CD4-positive, alpha-beta memory T cell (primary cell): ENCODE measurements around the gene ARHGEF4. TPM values are rescaled to one million over a fixed set of nuclear protein-coding genes. Genes with fewer than 3 reads are reported as not detected.
"Not testable (repeated sequence)": the region's sequence is repeated elsewhere in the genome, so short reads cannot be mapped to it uniquely, and the experiment has no call there.

Experiments used
- CTCF ChIA-PET: fragments of 350-600 bp; sonication (Branson Sonifier 250); formaldehyde crosslinking; loops from one replicate; lab custom pipeline; 2021; ENCODE audit warnings: inconsistent platforms; ENCODE audit not compliant: partially characterized antibody; lab: Charles Lee
- POLR2A ChIA-PET: fragments of 350-600 bp; sonication (Branson Sonifier 250); formaldehyde crosslinking; loops from one replicate; lab custom pipeline; 2021; ENCODE audit not compliant: partially characterized antibody; lab: Charles Lee
- DNase-seq, 5 donors: peaks; one replicate each; pipeline versions ENCODE4 v3.0.0 to v3.0.0-alpha.2; 2020 to 2022; ENCODE audit warnings: mixed read lengths in 1 of 5
- H3K27ac ChIP-seq: one replicate; pipeline ENCODE4 v1.7.0; 2013; ENCODE audit warnings: low read depth, low read length
- H3K27me3 ChIP-seq: 2 replicates; pipeline ENCODE4 v1.7.0; 2013; ENCODE audit warnings: mild to moderate bottlenecking, low read length, moderate library complexity; ENCODE audit not compliant: insufficient read depth
- H3K36me3 ChIP-seq: 2 replicates; pipeline ENCODE4 v1.7.0; 2013; ENCODE audit warnings: mild to moderate bottlenecking, low read length, moderate library complexity; ENCODE audit not compliant: insufficient read depth
- H3K4me1 ChIP-seq: 2 replicates; pipeline ENCODE4 v1.7.0; 2013; ENCODE audit warnings: mild to moderate bottlenecking, low read length, moderate library complexity; ENCODE audit not compliant: insufficient read depth
- H3K4me3 ChIP-seq, 2 donors: one replicate each; pipeline ENCODE4 v1.7.0; 2013; ENCODE audit warnings: low read length in 2 of 2, mild to moderate bottlenecking in 1 of 2
- H3K9me3 ChIP-seq, 2 donors: one replicate each; pipeline ENCODE4 v1.7.0; 2013; ENCODE audit warnings: low read length in 2 of 2, control low read depth in 1 of 2; ENCODE audit not compliant: control insufficient read depth in 1 of 2
- H3K27ac Mint-ChIP-seq, 7 donors: one replicate each; pipeline ENCODE4 v1.8.0; 2020 to 2021; ENCODE audit warnings: mixed read lengths in 7 of 7, mild to moderate bottlenecking in 6 of 7, inconsistent platforms in 3 of 7, moderate library complexity in 3 of 7
- H3K27me3 Mint-ChIP-seq, 2 donors: one replicate each; pipeline ENCODE4 v1.8.0; 2020 to 2021; ENCODE audit warnings: mixed read lengths in 2 of 2
- H3K36me3 Mint-ChIP-seq, 2 donors: one replicate each; pipeline ENCODE4 v1.8.0; 2020 to 2021; ENCODE audit warnings: mixed read lengths in 2 of 2, inconsistent platforms in 1 of 2, mild to moderate bottlenecking in 1 of 2
- H3K4me1 Mint-ChIP-seq, 4 donors: one replicate each; pipeline ENCODE4 v1.8.0; 2020 to 2021; ENCODE audit warnings: mixed read lengths in 4 of 4, mild to moderate bottlenecking in 1 of 4
- H3K4me3 Mint-ChIP-seq, 8 donors: one replicate each; pipeline ENCODE4 v1.8.0; 2020 to 2021; ENCODE audit warnings: mixed read lengths in 8 of 8, mild to moderate bottlenecking in 7 of 8, moderate library complexity in 6 of 8, inconsistent platforms in 3 of 8
- H3K9me3 Mint-ChIP-seq, 8 donors: one replicate each; pipeline ENCODE4 v1.8.0; 2020 to 2021; ENCODE audit warnings: mixed read lengths in 8 of 8, mild to moderate bottlenecking in 5 of 8, inconsistent platforms in 3 of 8, moderate library complexity in 1 of 8
- intact Hi-C: fragments of 100-400 bp; cut with micrococcal nuclease; formaldehyde crosslinking; loops from one replicate; pipeline ENCODE4 v1.15.1; 2023
- polyA plus RNA-seq, 2 donors: library from polyadenylated mRNA; unstranded; fragments of 300-500 nt; fragmentation: Illumina TruSeq; gene quantifications; one replicate each; pipeline ENCODE4 v1.2.3, GENCODE V29; 2021
- total RNA-seq, 2 experiments: library from RNA; stranded (reverse); gene quantifications; one replicate each; pipeline ENCODE4 v1.2.3, GENCODE V29; 2021

ARHGEF4 gene
- total and polyA plus RNA-seq, 4 experiments from 2014 or later, result 1.4 to 2.6 (median 2.1) TPM

GRCh38 chr2:130898553-130898952 is 61.8 kb downstream of the ARHGEF4 start:
- H3K4me1 ChIP-seq, result no peaks in the 10 kb centered on the region
- no peaks in the 10 kb centered on the region for H3K4me1 Mint-ChIP-seq
- H3K27ac ChIP-seq, result no peak overlapping the region
- H3K36me3 Mint-ChIP-seq, result no peaks in the 10 kb centered on the region
- no peaks in the 10 kb centered on the region for H3K36me3 ChIP-seq
- no peak overlapping the region for H3K4me3 ChIP-seq
- peaks cover 0 to 2% (median 0%) of the 10 kb centered on the region in 8 donors for H3K9me3 Mint-ChIP-seq
- intact Hi-C loops, result no loop called here
- H3K9me3 ChIP-seq, result no peaks in the 10 kb centered on the region
- H3K27me3 ChIP-seq, result no peaks in the 10 kb centered on the region
- ChIA-PET CTCF (no interaction called here), POLR2A (no interaction called here)
- no peak for DNase-seq
- no peak overlapping the region for H3K27ac Mint-ChIP-seq
- H3K4me3 Mint-ChIP-seq, result no peak overlapping the region
- peaks cover 0 to 22% of the 10 kb centered on the region in 2 donors for H3K27me3 Mint-ChIP-seq

DNA sequence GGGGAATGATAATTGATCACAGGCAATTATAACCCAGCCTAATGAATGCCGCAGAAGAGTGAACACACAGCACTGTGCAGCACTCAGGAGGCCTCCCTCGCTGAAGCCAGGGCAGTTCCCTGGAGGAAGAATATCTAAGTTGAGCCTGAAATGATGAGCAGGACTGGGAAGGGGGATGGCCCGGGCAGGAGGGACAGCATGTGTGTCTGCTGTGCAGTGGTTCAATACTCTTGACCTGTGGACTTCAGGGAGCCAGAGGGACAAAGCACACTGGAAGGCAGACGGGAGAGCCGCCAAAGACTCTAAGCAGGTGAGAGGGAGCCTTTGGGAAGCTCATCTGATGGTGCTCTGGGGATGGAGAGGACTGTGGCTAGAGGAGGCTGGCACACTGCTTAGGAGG is 62.6 kb downstream of the ARHGEF4 start:
- Histone ChIP-seq H3K27ac (no peak overlapping the region), H3K9me3 (no peaks in the 10 kb centered on the region), H3K27me3 (no peaks in the 10 kb centered on the region), H3K36me3 (no peaks in the 10 kb centered on the region), H3K4me3 (no peak overlapping the region), H3K4me1 (no peaks in the 10 kb centered on the region)
- H3K36me3 Mint-ChIP-seq, result no peaks in the 10 kb centered on the region
- H3K4me3 Mint-ChIP-seq, result no peak overlapping the region
- no peak overlapping the region for H3K27ac Mint-ChIP-seq
- ChIA-PET CTCF (no interaction called here), POLR2A (no interaction called here)
- peaks cover 2 to 19% of the 10 kb centered on the region in 2 donors for H3K27me3 Mint-ChIP-seq
- intact Hi-C loops, result no loop called here
- no peak for DNase-seq
- H3K4me1 Mint-ChIP-seq, result no peaks in the 10 kb centered on the region
- H3K9me3 Mint-ChIP-seq, result peaks cover 0 to 2% (median 0%) of the 10 kb centered on the region in 8 donors

DNA sequence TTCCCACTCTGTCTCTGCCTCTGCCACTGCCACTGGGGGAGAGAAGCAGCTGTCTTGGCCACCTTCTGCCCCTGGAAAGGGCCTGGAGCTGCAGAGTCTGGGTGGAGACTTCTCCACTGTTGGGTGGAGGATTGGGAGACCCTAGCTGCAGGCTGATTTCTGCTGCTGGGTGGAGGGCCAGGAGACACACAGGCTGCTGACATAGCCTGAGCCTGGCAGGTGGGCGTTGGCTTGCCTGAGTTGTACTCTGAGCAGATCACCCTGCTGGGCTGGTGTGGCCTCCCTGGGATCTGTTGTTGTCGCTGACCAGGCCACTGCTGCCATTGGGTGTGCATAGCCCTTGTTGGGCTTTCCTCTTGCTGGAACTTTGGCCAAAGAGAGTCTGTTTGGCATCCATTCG is 64.3 kb downstream of the ARHGEF4 start:
- peaks cover 4 to 15% of the 10 kb centered on the region in 2 donors for H3K27me3 Mint-ChIP-seq
- H3K27me3 ChIP-seq, result no peaks in the 10 kb centered on the region
- no peak overlapping the region for H3K27ac Mint-ChIP-seq
- no peak overlapping the region for H3K4me3 Mint-ChIP-seq
- no peak overlapping the region for H3K4me3 ChIP-seq
- H3K36me3 Mint-ChIP-seq, result no peaks in the 10 kb centered on the region
- ChIA-PET CTCF (no interaction called here), POLR2A (no interaction called here)
- H3K4me1 Mint-ChIP-seq, result no peaks in the 10 kb centered on the region
- peaks cover 0 to 2% (median 0%) of the 10 kb centered on the region in 8 donors for H3K9me3 Mint-ChIP-seq
- H3K27ac ChIP-seq, result no peak overlapping the region
- H3K9me3 ChIP-seq, result no peaks in the 10 kb centered on the region
- no peaks in the 10 kb centered on the region for H3K4me1 ChIP-seq
- no peaks in the 10 kb centered on the region for H3K36me3 ChIP-seq
- intact Hi-C loops, result no loop called here
- DNase-seq, result no peak

- H3K9me3 ChIP-seq, H3K36me3 ChIP-seq, POLR2A ChIA-PET, H3K36me3 Mint-ChIP-seq, intact Hi-C loops, H3K27me3 ChIP-seq, H3K27ac Mint-ChIP-seq, H3K4me1 ChIP-seq, H3K4me3 ChIP-seq, DNase-seq, H3K9me3 Mint-ChIP-seq, H3K4me1 Mint-ChIP-seq, H3K4me3 Mint-ChIP-seq, H3K27ac ChIP-seq, CTCF ChIA-PET: not testable (repeated sequence)
- H3K27me3 Mint-ChIP-seq, result peaks cover 5 to 18% of the 10 kb centered on the region in 2 donors
Observed at GRCh38 chr2:130901626-130902025, 64.9 kb downstream of the ARHGEF4 start.

DNA sequence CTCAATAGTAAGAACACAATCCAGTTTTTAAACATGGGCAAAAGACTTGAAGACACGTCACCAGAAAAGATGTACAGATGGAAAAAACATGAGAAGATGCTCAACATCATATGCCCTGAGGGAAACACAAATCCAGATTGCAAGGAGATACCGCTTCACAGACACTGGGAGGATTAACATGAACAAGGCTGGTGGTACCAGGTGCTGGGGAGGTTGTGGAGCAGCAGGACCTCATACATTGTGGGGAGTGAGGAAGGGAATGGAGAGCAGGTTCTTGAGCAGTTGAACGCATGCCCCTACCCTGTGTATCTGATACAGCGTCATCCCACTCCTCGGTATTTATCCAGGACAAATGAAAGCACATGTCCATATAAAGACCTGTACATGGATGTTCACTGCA is 72.1 kb downstream of the ARHGEF4 start:
- Mint-ChIP-seq H3K27ac (no peak overlapping the region), H3K9me3 (peaks cover 0 to 5% (median 0%) of the 10 kb centered on the region in 8 donors), H3K27me3 (peaks cover 21 to 25% of the 10 kb centered on the region in 2 donors), H3K4me3 (no peak overlapping the region), H3K36me3 (no peaks in the 10 kb centered on the region), H3K4me1 (no peaks in the 10 kb centered on the region)
- H3K9me3 ChIP-seq, result no peaks in the 10 kb centered on the region
- CTCF ChIA-PET, result no interaction called here
- H3K4me3 ChIP-seq, result no peak overlapping the region
- POLR2A ChIA-PET, result no interaction called here
- DNase-seq, result no peak
- H3K27me3 ChIP-seq, result no peaks in the 10 kb centered on the region
- intact Hi-C loops, result no loop called here
- H3K36me3 ChIP-seq, result no peaks in the 10 kb centered on the region
- no peaks in the 10 kb centered on the region for H3K4me1 ChIP-seq
- no peak overlapping the region for H3K27ac ChIP-seq

- intact Hi-C loops, result no loop called here
- Mint-ChIP-seq H3K9me3 (peaks cover 0 to 5% (median 0%) of the 10 kb centered on the region in 8 donors), H3K27me3 (peaks cover 20 to 31% of the 10 kb centered on the region in 2 donors), H3K4me3 (no peak overlapping the region), H3K36me3 (no peaks in the 10 kb centered on the region), H3K27ac (no peak overlapping the region), H3K4me1 (no peaks in the 10 kb centered on the region)
- ChIA-PET CTCF (no interaction called here), POLR2A (no interaction called here)
- Histone ChIP-seq H3K36me3 (no peaks in the 10 kb centered on the region), H3K4me1 (no peaks in the 10 kb centered on the region), H3K27me3 (no peaks in the 10 kb centered on the region), H3K9me3 (no peaks in the 10 kb centered on the region), H3K27ac (no peak overlapping the region), H3K4me3 (no peak overlapping the region)
- no peak for DNase-seq
Observed at GRCh38 chr2:130910931-130911330, 74.2 kb downstream of the ARHGEF4 start.

- peaks cover 0 to 4% (median 0%) of the 10 kb centered on the region in 8 donors for H3K9me3 Mint-ChIP-seq
- H3K9me3 ChIP-seq, result no peaks in the 10 kb centered on the region
- H3K27me3 Mint-ChIP-seq, result peaks cover 20 to 29% of the 10 kb centered on the region in 2 donors
- DNase-seq, result no peak
- no peak overlapping the region for H3K27ac Mint-ChIP-seq
- H3K4me1 ChIP-seq, result no peaks in the 10 kb centered on the region
- CTCF ChIA-PET, result no interaction called here
- H3K27ac ChIP-seq, result no peak overlapping the region
- H3K4me3 ChIP-seq, result no peak overlapping the region
- intact Hi-C loops, result no loop called here
- no peaks in the 10 kb centered on the region for H3K27me3 ChIP-seq
- no peak overlapping the region for H3K4me3 Mint-ChIP-seq
- no peaks in the 10 kb centered on the region for H3K36me3 ChIP-seq
- POLR2A ChIA-PET, result no interaction called here
- H3K36me3 Mint-ChIP-seq, result no peaks in the 10 kb centered on the region
- no peaks in the 10 kb centered on the region for H3K4me1 Mint-ChIP-seq
Observed at GRCh38 chr2:130911482-130911881, 74.8 kb downstream of the ARHGEF4 start.

- Histone ChIP-seq H3K27me3 (no peaks in the 10 kb centered on the region), H3K4me1 (no peaks in the 10 kb centered on the region), H3K27ac (no peak overlapping the region), H3K4me3 (no peak overlapping the region), H3K36me3 (no peaks in the 10 kb centered on the region), H3K9me3 (no peaks in the 10 kb centered on the region)
- POLR2A ChIA-PET, result no interaction called here
- H3K36me3 Mint-ChIP-seq, result no peaks in the 10 kb centered on the region
- no peak overlapping the region for H3K4me3 Mint-ChIP-seq
- H3K27me3 Mint-ChIP-seq, result peaks cover 17 to 29% of the 10 kb centered on the region in 2 donors
- no peak for DNase-seq
- no peaks in the 10 kb centered on the region for H3K4me1 Mint-ChIP-seq
- H3K9me3 Mint-ChIP-seq, result no peaks in the 10 kb centered on the region
- CTCF ChIA-PET, result no interaction called here
- no peak overlapping the region for H3K27ac Mint-ChIP-seq
- intact Hi-C loops, result no loop called here
Observed at GRCh38 chr2:130911996-130912395, 75.3 kb downstream of the ARHGEF4 start.
